DMS53 treated with DMSO at 0.1 percent for 48 hours (cell line): ENCODE measurements around the gene ZNF621.
"Not testable (repeated sequence)": the region's sequence is repeated elsewhere in the genome, so short reads cannot be mapped to it uniquely, and the experiment has no call there.

ENCODE experiments used
- DNase-seq: peaks from one replicate; lab custom pipeline; 2025; ENCODE audit not compliant: unreplicated experiment; lab: John Stamatoyannopoulos, UW

ZNF621 gene

GRCh38 chr3:40534283-40534682, 9.5 kb downstream of the ZNF621 start:
- no peak for DNase-seq

- DNase-seq = no peak
Measured at GRCh38 chr3:40546816-40547215, 22.1 kb downstream of the ZNF621 start.

GRCh38 chr3:40550167-40550566, 25.4 kb downstream of the ZNF621 start:
- no peak for DNase-seq

GRCh38 chr3:40557575-40558161, 32.9 kb downstream of the ZNF621 start:
- DNase-seq = no peak

- DNase-seq = not testable (repeated sequence)
Measured at GRCh38 chr3:40562482-40562881, 37.7 kb downstream of the ZNF621 start.

GRCh38 chr3:40565629-40566028, 40.9 kb downstream of the ZNF621 start:
- not testable (repeated sequence) for DNase-seq

- DNase-seq = no peak
Measured at GRCh38 chr3:40566694-40567093, 41.9 kb downstream of the ZNF621 start.

- DNase-seq = no peak
Measured at GRCh38 chr3:40572588-40572987, 47.8 kb downstream of the ZNF621 start.

- DNase-seq = no peak
Measured at GRCh38 chr3:40574050-40574449, 49.3 kb downstream of the ZNF621 start.

GRCh38 chr3:40574661-40575060, 49.9 kb downstream of the ZNF621 start:
- DNase-seq = no peak

GRCh38 chr3:40576396-40576795, 51.6 kb downstream of the ZNF621 start:
- DNase-seq = no peak

GRCh38 chr3:40580494-40581091, 55.8 kb downstream of the ZNF621 start:
- DNase-seq = peak; percentile 15

- DNase-seq = no peak
Measured at GRCh38 chr3:40581166-40581565, 56.4 kb downstream of the ZNF621 start.

- no peak for DNase-seq
Measured at GRCh38 chr3:40582401-40583027, 57.8 kb downstream of the ZNF621 start.

- no peak for DNase-seq
Measured at GRCh38 chr3:40583691-40584090, 58.9 kb downstream of the ZNF621 start.

- DNase-seq = peak; percentile 7
Measured at GRCh38 chr3:40584625-40585189, 59.9 kb downstream of the ZNF621 start.

GRCh38 chr3:40585381-40586016, 60.7 kb downstream of the ZNF621 start:
- no peak for DNase-seq

- DNase-seq = no peak
Measured at GRCh38 chr3:40586901-40587300, 62.1 kb downstream of the ZNF621 start.

- no peak for DNase-seq
Measured at GRCh38 chr3:40588406-40588805, 63.6 kb downstream of the ZNF621 start.
